HepG2 (cell line): ENCODE measurements around the gene ENO2. TPM values are rescaled to one million over a fixed set of nuclear protein-coding genes. Genes with fewer than 3 reads are reported as not detected.

Experiments
- ARID5B ChIP-seq: IDR thresholded peaks from 2 replicates; pipeline ENCODE4 v1.4.0; 2020; ENCODE audit warnings: mild to moderate bottlenecking, missing genetic modification reagents
- ESRRA ChIP-seq: sonication (generic); formaldehyde crosslinking; IDR thresholded peaks from 2 replicates; pipeline ENCODE4 v1.5.1; 2020; ENCODE audit warnings: mild to moderate bottlenecking, low read depth, missing genetic modification reagents
- IKZF1 ChIP-seq: fragments of 450-650 bp; IDR thresholded peaks from 2 replicates; pipeline ENCODE4 v1.7.1; 2016
- IKZF4 ChIP-seq: sonication (generic); formaldehyde crosslinking; IDR thresholded peaks from 2 replicates; pipeline ENCODE4 v1.5.1; 2020; ENCODE audit warnings: borderline replicate concordance, mild to moderate bottlenecking, low read depth, missing genetic modification reagents; ENCODE audit errors: not compliant biosample characterization
- RBFOX2 ChIP-seq: fragments of 200-400 bp; formaldehyde crosslinking; IDR thresholded peaks from 2 replicates; pipeline ENCODE4 v1.6.1; 2017; ENCODE audit warnings: low read depth, mild to moderate bottlenecking, low read length
- RNF2 ChIP-seq: fragments of 450-650 bp; conservative IDR thresholded peaks from 2 replicates; pipeline ENCODE4 v1.6.1; 2016; ENCODE audit warnings: low read depth
- TFDP2 ChIP-seq: sonication (generic); formaldehyde crosslinking; IDR thresholded peaks from 2 replicates; pipeline ENCODE4 v1.4.0; 2020; ENCODE audit warnings: missing genetic modification reagents
- WIZ ChIP-seq: sonication (generic); formaldehyde crosslinking; IDR thresholded peaks from 2 replicates; pipeline ENCODE4 v1.5.1; 2020; ENCODE audit warnings: mild to moderate bottlenecking, missing genetic modification reagents
- ZC3H13 ChIP-seq: sonication (generic); formaldehyde crosslinking; IDR thresholded peaks from 2 replicates; pipeline ENCODE4 v1.8.1; 2023; ENCODE audit warnings: mild to moderate bottlenecking, missing genetic modification reagents, moderate library complexity
- ZFP91 ChIP-seq: sonication (generic); formaldehyde crosslinking; IDR thresholded peaks from 2 replicates; pipeline ENCODE4 v1.9.0; 2022; ENCODE audit warnings: missing genetic modification reagents, mild to moderate bottlenecking, borderline replicate concordance
- ZKSCAN8 ChIP-seq: IDR thresholded peaks from 2 replicates; pipeline ENCODE4 v1.6.1; 2016; ENCODE audit warnings: borderline replicate concordance, missing genetic modification reagents, missing compliant biosample characterization
- ZMYM2 ChIP-seq: sonication (generic); formaldehyde crosslinking; IDR thresholded peaks from 2 replicates; pipeline ENCODE4 v1.8.0; 2022; ENCODE audit warnings: mild to moderate bottlenecking, missing genetic modification reagents
- ZNF430 ChIP-seq: sonication (generic); formaldehyde crosslinking; IDR thresholded peaks from 2 replicates; pipeline ENCODE4 v1.9.0; 2021; ENCODE audit warnings: mild to moderate bottlenecking, missing genetic modification reagents
- ZNF552 ChIP-seq: sonication (generic); formaldehyde crosslinking; IDR thresholded peaks from 2 replicates; pipeline ENCODE4 v1.9.0; 2022; ENCODE audit warnings: missing genetic modification reagents, mild to moderate bottlenecking, borderline replicate concordance
- ZNF660 ChIP-seq: sonication (generic); formaldehyde crosslinking; IDR thresholded peaks from 2 replicates; pipeline ENCODE4 v1.5.1; 2020; ENCODE audit warnings: mild to moderate bottlenecking, low read depth, missing genetic modification reagents, borderline replicate concordance
- ZSCAN22 ChIP-seq: sonication (generic); formaldehyde crosslinking; IDR thresholded peaks from 2 replicates; pipeline ENCODE4 v1.4.0; 2020; ENCODE audit warnings: mild to moderate bottlenecking, missing genetic modification reagents
- polyA plus RNA-seq, 8 experiments: library from polyadenylated mRNA; depleted of rRNA in 3 of 8; stranded (reverse) in 7 of 8; unstranded in 1 of 8; fragments of >200 nt; fragmentation: Illumina TruSeq in 4 of 8; extraction: Trizol in 4 of 8; gene quantifications; 2 replicates each; pipeline versions ENCODE4 v1.2.1 to v1.2.3, GENCODE V29; 2011 to 2016; ENCODE audit warnings: low read depth in 4 of 8, missing spikeins in 1 of 8, mixed read lengths in 1 of 8; ENCODE audit not compliant: insufficient read depth in 1 of 8
- total RNA-seq, 5 experiments: library from RNA; depleted of rRNA; stranded (reverse); fragments of >200 nt; fragmentation: Illumina TruSeq; extraction: Trizol; gene quantifications; 2 replicates each; pipeline ENCODE4 v1.2.3, GENCODE V29; 2016; ENCODE audit warnings: low read depth in 1 of 5
- TF ChIP-seq, protein P1 (sequence below): sonication (generic); formaldehyde crosslinking; IDR thresholded peaks from 2 replicates; pipeline ENCODE4 v1.4.0; 2020; ENCODE audit warnings: missing genetic modification reagents
- TF ChIP-seq, protein P2 (sequence below): sonication (generic); formaldehyde crosslinking; conservative IDR thresholded peaks from 2 replicates; pipeline ENCODE4 v1.4.0; 2020; ENCODE audit warnings: missing genetic modification reagents

The ENO2 gene
- total and polyA plus RNA-seq, 2 of the 13 experiments (the other 11 are each of a cell fraction or from before 2014, with no cell fraction given) = 19.3 to 136 TPM

- TF ChIP-seq ZNF430 (no peak), ZFP91 (CRISPR knock-in tag) (peak; percentile 25; the same call in 1 of the 2 replicates), ZNF660 (CRISPR knock-in tag) (no peak), ZMYM2 (CRISPR knock-in tag) (no peak), ZNF552 (CRISPR knock-in tag) (no peak), ZC3H13 (CRISPR knock-in tag) (peak; percentile 30; the same call in 1 of the 2 replicates), ZSCAN22 (CRISPR knock-in tag) (no peak), TFDP2 (CRISPR knock-in tag) (0 out of 2 replicates have a peak, but pooled peaks have one; percentile 24), IKZF4 (CRISPR knock-in tag) (no peak), ZKSCAN8 (CRISPR knock-in tag) (no peak), ARID5B (CRISPR knock-in tag) (peak; percentile 20; the same call in 1 of the 2 replicates), RBFOX2 (peak; percentile 82), IKZF1 (no peak), RNF2 (no peak), ESRRA (CRISPR knock-in tag) (no peak), WIZ (CRISPR knock-in tag) (no peak)
- TF ChIP-seq, protein P1, sequence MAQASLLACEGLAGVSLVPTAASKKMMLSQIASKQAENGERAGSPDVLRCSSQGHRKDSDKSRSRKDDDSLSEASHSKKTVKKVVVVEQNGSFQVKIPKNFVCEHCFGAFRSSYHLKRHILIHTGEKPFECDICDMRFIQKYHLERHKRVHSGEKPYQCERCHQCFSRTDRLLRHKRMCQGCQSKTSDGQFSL (CRISPR knock-in tag) = 0 out of 2 replicates have a peak, but pooled peaks have one; percentile 28
- TF ChIP-seq, protein P2, sequence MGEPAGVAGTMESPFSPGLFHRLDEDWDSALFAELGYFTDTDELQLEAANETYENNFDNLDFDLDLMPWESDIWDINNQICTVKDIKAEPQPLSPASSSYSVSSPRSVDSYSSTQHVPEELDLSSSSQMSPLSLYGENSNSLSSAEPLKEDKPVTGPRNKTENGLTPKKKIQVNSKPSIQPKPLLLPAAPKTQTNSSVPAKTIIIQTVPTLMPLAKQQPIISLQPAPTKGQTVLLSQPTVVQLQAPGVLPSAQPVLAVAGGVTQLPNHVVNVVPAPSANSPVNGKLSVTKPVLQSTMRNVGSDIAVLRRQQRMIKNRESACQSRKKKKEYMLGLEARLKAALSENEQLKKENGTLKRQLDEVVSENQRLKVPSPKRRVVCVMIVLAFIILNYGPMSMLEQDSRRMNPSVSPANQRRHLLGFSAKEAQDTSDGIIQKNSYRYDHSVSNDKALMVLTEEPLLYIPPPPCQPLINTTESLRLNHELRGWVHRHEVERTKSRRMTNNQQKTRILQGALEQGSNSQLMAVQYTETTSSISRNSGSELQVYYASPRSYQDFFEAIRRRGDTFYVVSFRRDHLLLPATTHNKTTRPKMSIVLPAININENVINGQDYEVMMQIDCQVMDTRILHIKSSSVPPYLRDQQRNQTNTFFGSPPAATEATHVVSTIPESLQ (CRISPR knock-in tag) = no peak
Measured at GRCh38 chr12:6927379-6928021, 13.1 kb downstream of the ENO2 start, which contains the start of gene ATN1 (continued).
